ENCODE measurements around the gene KRT77.

The KRT77 gene

DNA sequence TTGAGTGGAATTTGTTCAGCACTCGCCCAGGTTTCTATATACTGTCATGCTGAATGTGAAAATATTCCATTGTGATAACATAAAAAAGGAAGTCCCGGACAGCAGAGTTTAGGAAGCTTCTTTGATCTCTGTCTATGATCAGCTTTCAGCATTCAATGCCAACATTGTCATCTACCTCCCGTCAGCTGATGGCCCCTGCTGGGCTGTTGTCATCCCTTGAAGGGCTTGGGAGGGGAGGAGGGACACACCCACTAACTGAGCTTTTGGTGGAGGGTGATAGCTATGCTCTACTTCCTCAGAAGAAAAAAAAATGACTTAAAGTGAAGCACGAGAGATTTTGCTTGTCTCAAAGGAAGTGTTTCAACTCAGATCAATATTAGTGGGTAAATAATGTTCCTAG is 4.7 kb upstream of the KRT77 start:
- H3K27ac ChIP-seq (ENCODE audit: low read length), result no peak overlapping the region
- no peak overlapping the region for H3K4me3 ChIP-seq (ENCODE audit: low read length in 2 of 2)
- no peaks in the 10 kb centered on the region for H3K9me3 ChIP-seq (ENCODE audit: control insufficient read depth in 2 of 2, low read length in 2 of 2)
- peaks cover 5 to 6% of the 10 kb centered on the region in 2 donors for H3K27me3 ChIP-seq (ENCODE audit: control insufficient read depth in 1 of 2, insufficient read depth in 2 of 2, low read length in 2 of 2)
- H3K9ac ChIP-seq (ENCODE audit: low read length in 2 of 2), result no peak overlapping the region
- no peaks in the 10 kb centered on the region for H3K36me3 ChIP-seq (ENCODE audit: control insufficient read depth in 2 of 2, insufficient read depth in 2 of 2, low read length in 2 of 2)
- H3K4me1 ChIP-seq (ENCODE audit: control insufficient read depth, insufficient read depth, low read length), result no peaks in the 10 kb centered on the region

GRCh38 chr12:52704464-52704863 is 1.1 kb upstream of the KRT77 start:
- H3K27me3 ChIP-seq (ENCODE audit: control insufficient read depth in 1 of 2, insufficient read depth in 2 of 2, low read length in 2 of 2), result peaks cover 3 to 16% of the 10 kb centered on the region in 2 donors
- no peaks in the 10 kb centered on the region for H3K36me3 ChIP-seq (ENCODE audit: control insufficient read depth in 2 of 2, insufficient read depth in 2 of 2, low read length in 2 of 2)
- H3K9ac ChIP-seq (ENCODE audit: low read length in 2 of 2), result no peak overlapping the region
- no peak overlapping the region for H3K4me3 ChIP-seq (ENCODE audit: low read length in 2 of 2)
- no peak overlapping the region for H3K27ac ChIP-seq (ENCODE audit: low read length)
- H3K9me3 ChIP-seq (ENCODE audit: control insufficient read depth in 2 of 2, low read length in 2 of 2), result no peaks in the 10 kb centered on the region
- no peaks in the 10 kb centered on the region for H3K4me1 ChIP-seq (ENCODE audit: control insufficient read depth, insufficient read depth, low read length)

DNA sequence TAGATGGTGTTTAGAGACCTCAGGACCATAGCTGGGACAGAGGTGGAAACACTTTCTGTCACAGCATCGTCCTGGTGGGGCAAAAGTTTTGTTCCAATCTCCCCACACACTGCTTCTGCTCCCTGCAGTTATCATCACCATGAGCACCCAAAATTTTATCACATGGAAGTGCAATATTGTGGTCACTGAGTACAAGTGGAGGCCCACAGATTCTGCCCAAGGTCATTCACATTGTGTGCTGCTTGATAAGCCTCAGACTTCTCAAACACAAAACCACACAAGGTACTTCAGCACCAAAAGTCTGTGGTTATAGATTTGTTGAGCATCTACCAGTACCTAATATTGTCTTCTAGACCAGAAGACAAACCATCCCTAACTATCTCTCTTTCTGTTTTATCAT is 554 bp upstream of the KRT77 start:
- H3K27ac ChIP-seq (ENCODE audit: low read length), result no peak overlapping the region
- H3K36me3 ChIP-seq (ENCODE audit: control insufficient read depth in 2 of 2, insufficient read depth in 2 of 2, low read length in 2 of 2), result no peaks in the 10 kb centered on the region
- no peaks in the 10 kb centered on the region for H3K4me1 ChIP-seq (ENCODE audit: control insufficient read depth, insufficient read depth, low read length)
- no peak overlapping the region for H3K9ac ChIP-seq (ENCODE audit: low read length in 2 of 2)
- peaks cover under 1 to 17% of the 10 kb centered on the region in 2 donors for H3K27me3 ChIP-seq (ENCODE audit: control insufficient read depth in 1 of 2, insufficient read depth in 2 of 2, low read length in 2 of 2)
- H3K9me3 ChIP-seq (ENCODE audit: control insufficient read depth in 2 of 2, low read length in 2 of 2), result no peaks in the 10 kb centered on the region
- H3K4me3 ChIP-seq (ENCODE audit: low read length in 2 of 2), result no peak overlapping the region

DNA sequence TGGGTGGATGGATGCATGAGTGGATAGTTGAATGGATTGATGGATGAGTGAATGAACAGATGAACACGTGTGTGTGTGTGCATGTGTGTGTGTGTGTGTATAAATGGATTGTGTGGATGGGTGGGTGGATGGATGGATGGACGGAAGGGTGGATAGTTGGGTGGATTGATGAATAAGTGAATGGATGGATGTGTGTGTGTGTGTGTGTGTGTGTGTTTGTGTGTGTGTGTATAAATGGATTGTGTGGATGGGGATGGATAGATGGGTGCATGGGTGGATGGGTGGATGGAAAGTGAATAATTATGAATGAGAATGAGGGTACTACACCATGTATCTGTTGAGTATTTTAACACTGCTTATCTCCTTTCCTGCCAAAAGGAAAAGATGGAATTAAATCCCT is 986 bp downstream of the KRT77 start:
- Histone ChIP-seq H3K27ac (ENCODE audit: low read length) (no peak overlapping the region), H3K27me3 (ENCODE audit: control insufficient read depth in 1 of 2, insufficient read depth in 2 of 2, low read length in 2 of 2) (peaks cover 0 to 22% of the 10 kb centered on the region in 2 donors), H3K36me3 (ENCODE audit: control insufficient read depth in 2 of 2, insufficient read depth in 2 of 2, low read length in 2 of 2) (no peaks in the 10 kb centered on the region), H3K4me3 (ENCODE audit: low read length in 2 of 2) (no peak overlapping the region), H3K9me3 (ENCODE audit: control insufficient read depth in 2 of 2, low read length in 2 of 2) (no peaks in the 10 kb centered on the region), H3K4me1 (ENCODE audit: control insufficient read depth, insufficient read depth, low read length) (no peaks in the 10 kb centered on the region), H3K9ac (ENCODE audit: low read length in 2 of 2) (no peak overlapping the region)

GRCh38 chr12:52701281-52701680 is 2.0 kb downstream of the KRT77 start:
- H3K9me3 ChIP-seq (ENCODE audit: control insufficient read depth in 2 of 2, low read length in 2 of 2), result no peaks in the 10 kb centered on the region
- no peaks in the 10 kb centered on the region for H3K36me3 ChIP-seq (ENCODE audit: control insufficient read depth in 2 of 2, insufficient read depth in 2 of 2, low read length in 2 of 2)
- H3K27me3 ChIP-seq (ENCODE audit: control insufficient read depth in 1 of 2, insufficient read depth in 2 of 2, low read length in 2 of 2), result peaks cover 0 to 25% of the 10 kb centered on the region in 2 donors
- H3K4me1 ChIP-seq (ENCODE audit: control insufficient read depth, insufficient read depth, low read length), result no peaks in the 10 kb centered on the region
- H3K4me3 ChIP-seq (ENCODE audit: low read length in 2 of 2), result no peak overlapping the region
- H3K27ac ChIP-seq (ENCODE audit: low read length), result no peak overlapping the region
- H3K9ac ChIP-seq (ENCODE audit: low read length in 2 of 2), result no peak overlapping the region

DNA sequence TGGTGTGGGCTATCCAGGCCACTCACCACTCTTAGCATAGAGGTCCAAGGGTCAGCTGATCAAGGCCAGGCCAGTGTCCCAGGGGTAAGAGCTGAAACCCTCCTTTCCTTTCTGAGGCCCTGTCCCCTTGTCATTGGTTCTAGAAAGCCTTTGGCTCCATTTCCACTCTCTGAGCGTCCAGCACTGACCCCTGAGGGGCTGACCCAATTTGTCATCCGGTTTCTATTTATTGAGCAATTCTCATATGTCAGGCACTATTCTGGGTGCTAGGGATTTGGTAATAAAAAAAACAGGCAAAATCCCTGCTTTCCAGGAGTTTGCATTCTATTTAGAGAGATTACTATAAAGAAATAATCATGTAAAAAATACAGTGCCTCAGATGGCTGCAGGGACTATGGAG is 3.4 kb downstream of the KRT77 start:
- H3K27ac ChIP-seq (ENCODE audit: low read length), result no peak overlapping the region
- H3K4me3 ChIP-seq (ENCODE audit: low read length in 2 of 2), result no peak overlapping the region
- H3K36me3 ChIP-seq (ENCODE audit: control insufficient read depth in 2 of 2, insufficient read depth in 2 of 2, low read length in 2 of 2), result no peaks in the 10 kb centered on the region
- H3K27me3 ChIP-seq (ENCODE audit: control insufficient read depth in 1 of 2, insufficient read depth in 2 of 2, low read length in 2 of 2), result peaks cover 1 to 26% of the 10 kb centered on the region in 2 donors
- H3K9me3 ChIP-seq (ENCODE audit: control insufficient read depth in 2 of 2, low read length in 2 of 2), result no peaks in the 10 kb centered on the region
- no peaks in the 10 kb centered on the region for H3K4me1 ChIP-seq (ENCODE audit: control insufficient read depth, insufficient read depth, low read length)
- no peak overlapping the region for H3K9ac ChIP-seq (ENCODE audit: low read length in 2 of 2)

DNA sequence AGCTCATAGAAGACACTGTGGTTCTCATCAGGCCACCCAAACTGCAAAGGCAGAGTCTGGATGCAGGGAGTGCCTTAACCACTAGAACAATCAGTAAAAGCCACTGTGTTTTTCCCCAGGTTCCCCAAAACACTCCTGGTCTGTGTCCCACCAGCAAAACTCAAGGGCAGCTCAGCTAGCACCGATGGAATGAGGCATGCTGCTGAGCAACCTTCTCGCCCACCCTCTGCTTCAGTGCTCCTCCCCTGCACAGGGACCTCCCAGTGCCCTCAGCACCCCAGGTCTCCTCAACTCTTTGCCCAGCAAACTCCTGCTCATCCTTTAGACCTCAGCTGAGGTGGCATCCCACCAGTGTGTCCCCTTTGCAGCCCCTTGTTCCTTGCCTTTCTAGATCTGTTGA is 4.0 kb downstream of the KRT77 start:
- peaks cover 2 to 27% of the 10 kb centered on the region in 2 donors for H3K27me3 ChIP-seq (ENCODE audit: control insufficient read depth in 1 of 2, insufficient read depth in 2 of 2, low read length in 2 of 2)
- H3K4me1 ChIP-seq (ENCODE audit: control insufficient read depth, insufficient read depth, low read length), result no peaks in the 10 kb centered on the region
- no peak overlapping the region for H3K9ac ChIP-seq (ENCODE audit: low read length in 2 of 2)
- H3K4me3 ChIP-seq (ENCODE audit: low read length in 2 of 2), result no peak overlapping the region
- H3K9me3 ChIP-seq (ENCODE audit: control insufficient read depth in 2 of 2, low read length in 2 of 2), result no peaks in the 10 kb centered on the region
- H3K27ac ChIP-seq (ENCODE audit: low read length), result no peak overlapping the region
- no peaks in the 10 kb centered on the region for H3K36me3 ChIP-seq (ENCODE audit: control insufficient read depth in 2 of 2, insufficient read depth in 2 of 2, low read length in 2 of 2)

DNA sequence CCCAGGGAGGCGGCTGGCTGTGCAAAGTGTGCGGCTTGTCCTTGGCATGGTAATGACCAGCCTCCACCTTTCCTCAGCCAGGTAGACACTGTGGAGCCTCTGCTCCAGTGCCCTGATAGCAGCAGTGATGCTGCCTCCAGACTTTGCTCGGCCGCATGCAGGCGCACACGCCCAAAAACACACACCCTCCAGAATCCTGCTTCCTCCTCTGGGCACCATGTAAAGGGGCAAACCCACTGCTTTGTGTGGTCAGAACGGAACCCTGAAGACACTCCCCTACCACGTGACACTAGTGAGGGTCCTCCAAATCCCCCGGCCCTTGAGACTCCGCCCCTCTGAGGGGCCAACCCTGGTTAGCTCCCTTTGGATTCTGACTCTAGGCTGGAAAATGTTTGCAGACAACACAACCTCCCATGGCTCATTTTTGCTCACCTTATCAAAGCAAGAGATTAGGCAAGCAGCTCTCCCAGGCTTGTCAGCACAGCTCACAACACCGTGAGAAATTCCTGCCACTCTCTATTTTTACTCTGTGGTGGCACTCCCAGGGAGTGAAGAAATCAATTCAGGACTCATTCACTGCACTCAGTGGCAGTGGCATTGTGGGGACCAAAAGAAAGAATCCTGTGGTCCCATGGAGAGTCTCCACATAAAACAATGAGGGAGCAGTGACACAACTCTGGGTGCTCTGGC is 4.5 kb downstream of the KRT77 start:
- no peak overlapping the region for H3K27ac ChIP-seq (ENCODE audit: low read length)
- no peak overlapping the region for H3K9ac ChIP-seq (ENCODE audit: low read length in 2 of 2)
- H3K4me1 ChIP-seq (ENCODE audit: control insufficient read depth, insufficient read depth, low read length), result no peaks in the 10 kb centered on the region
- H3K9me3 ChIP-seq (ENCODE audit: control insufficient read depth in 2 of 2, low read length in 2 of 2), result no peaks in the 10 kb centered on the region
- no peaks in the 10 kb centered on the region for H3K36me3 ChIP-seq (ENCODE audit: control insufficient read depth in 2 of 2, insufficient read depth in 2 of 2, low read length in 2 of 2)
- H3K4me3 ChIP-seq (ENCODE audit: low read length in 2 of 2), result no peak overlapping the region
- H3K27me3 ChIP-seq (ENCODE audit: control insufficient read depth in 1 of 2, insufficient read depth in 2 of 2, low read length in 2 of 2), result peaks cover 2 to 27% of the 10 kb centered on the region in 2 donors

DNA sequence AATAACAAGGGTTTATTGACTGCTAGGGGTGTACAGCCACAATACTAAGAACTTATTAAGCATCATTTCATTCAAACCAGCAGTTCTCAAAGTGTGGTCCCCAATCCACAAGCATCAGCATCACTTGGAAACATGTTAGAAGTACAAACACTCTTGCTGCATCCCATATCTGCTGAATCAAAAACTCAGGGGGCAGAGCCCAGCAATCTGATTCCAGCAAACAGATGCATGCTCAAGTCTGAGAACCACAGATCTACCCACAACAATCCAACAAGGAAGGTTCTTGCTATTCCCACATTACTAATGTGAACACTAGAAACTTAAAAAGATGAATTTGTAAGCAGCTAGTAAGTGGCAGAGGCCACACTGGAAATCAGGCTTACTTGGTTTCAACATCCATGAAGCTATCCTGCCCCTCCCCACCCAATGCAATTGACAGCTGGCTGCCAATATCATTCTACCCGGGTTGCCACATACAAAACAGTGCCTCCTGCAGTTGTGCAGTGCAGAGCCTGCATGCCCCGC is 6.2 kb downstream of the KRT77 start:
- Histone ChIP-seq H3K9ac (ENCODE audit: low read length in 2 of 2) (no peak overlapping the region), H3K4me3 (ENCODE audit: low read length in 2 of 2) (no peak overlapping the region), H3K27me3 (ENCODE audit: control insufficient read depth in 1 of 2, insufficient read depth in 2 of 2, low read length in 2 of 2) (peaks cover 2 to 36% of the 10 kb centered on the region in 2 donors), H3K36me3 (ENCODE audit: control insufficient read depth in 2 of 2, insufficient read depth in 2 of 2, low read length in 2 of 2) (no peaks in the 10 kb centered on the region), H3K27ac (ENCODE audit: low read length) (no peak overlapping the region), H3K4me1 (ENCODE audit: control insufficient read depth, insufficient read depth, low read length) (no peaks in the 10 kb centered on the region), H3K9me3 (ENCODE audit: control insufficient read depth in 2 of 2, low read length in 2 of 2) (no peaks in the 10 kb centered on the region)

DNA sequence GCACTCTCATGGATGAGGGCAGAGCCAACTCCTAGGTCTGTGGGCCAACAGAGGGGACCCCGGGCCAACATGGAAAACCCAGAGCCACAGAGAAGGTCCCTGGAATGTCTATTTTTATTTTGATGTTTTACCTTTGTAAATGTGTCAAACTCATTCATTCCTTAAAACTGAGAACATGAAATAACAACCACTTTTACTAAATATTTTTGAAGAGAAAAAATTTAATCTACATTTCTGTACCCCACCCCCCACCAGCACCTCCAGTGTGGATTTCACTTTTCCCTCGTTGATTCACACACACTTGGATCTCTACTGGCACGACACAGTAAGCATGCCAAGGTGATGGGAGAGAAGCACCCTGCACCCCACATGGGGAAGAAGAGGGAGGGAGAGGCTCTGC is 6.7 kb downstream of the KRT77 start:
- H3K36me3 ChIP-seq (ENCODE audit: control insufficient read depth in 2 of 2, insufficient read depth in 2 of 2, low read length in 2 of 2), result no peaks in the 10 kb centered on the region
- H3K27me3 ChIP-seq (ENCODE audit: control insufficient read depth in 1 of 2, insufficient read depth in 2 of 2, low read length in 2 of 2), result peaks cover 2 to 34% of the 10 kb centered on the region in 2 donors
- H3K9me3 ChIP-seq (ENCODE audit: control insufficient read depth in 2 of 2, low read length in 2 of 2), result no peaks in the 10 kb centered on the region
- no peaks in the 10 kb centered on the region for H3K4me1 ChIP-seq (ENCODE audit: control insufficient read depth, insufficient read depth, low read length)
- no peak overlapping the region for H3K9ac ChIP-seq (ENCODE audit: low read length in 2 of 2)
- H3K27ac ChIP-seq (ENCODE audit: low read length), result no peak overlapping the region
- no peak overlapping the region for H3K4me3 ChIP-seq (ENCODE audit: low read length in 2 of 2)

DNA sequence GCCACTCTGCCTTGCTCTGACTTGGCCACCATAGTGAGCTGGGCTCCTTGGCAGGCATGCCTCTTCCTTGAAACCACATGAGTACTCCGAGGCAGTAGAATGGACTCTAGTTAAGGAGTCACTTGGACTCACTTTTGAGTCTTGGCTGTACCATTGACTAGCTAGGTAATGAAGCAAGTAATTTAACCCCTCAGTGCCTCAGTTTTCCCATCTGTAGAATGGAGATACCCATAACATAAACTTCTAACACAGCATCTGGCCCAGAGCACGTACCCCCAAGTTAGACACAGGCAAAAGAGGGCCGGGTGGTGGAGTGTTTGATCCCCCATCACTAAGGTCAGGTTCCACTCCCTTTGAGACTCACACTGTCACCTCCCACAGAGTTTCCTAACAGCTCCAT is 8.3 kb downstream of the KRT77 start:
- no peak overlapping the region for H3K4me3 ChIP-seq (ENCODE audit: low read length in 2 of 2)
- no peak overlapping the region for H3K9ac ChIP-seq (ENCODE audit: low read length in 2 of 2)
- no peaks in the 10 kb centered on the region for H3K36me3 ChIP-seq (ENCODE audit: control insufficient read depth in 2 of 2, insufficient read depth in 2 of 2, low read length in 2 of 2)
- H3K27ac ChIP-seq (ENCODE audit: low read length), result no peak overlapping the region
- H3K9me3 ChIP-seq (ENCODE audit: control insufficient read depth in 2 of 2, low read length in 2 of 2), result no peaks in the 10 kb centered on the region
- peaks cover 13% of the 10 kb centered on the region for H3K4me1 ChIP-seq (ENCODE audit: control insufficient read depth, insufficient read depth, low read length)
- H3K27me3 ChIP-seq (ENCODE audit: control insufficient read depth in 1 of 2, insufficient read depth in 2 of 2, low read length in 2 of 2), result peaks cover 2 to 37% of the 10 kb centered on the region in 2 donors

Measured in stomach smooth muscle (tissue), 2 donors.